Fibroblast of lung (primary cell): ENCODE results near the gene GLRA2. TPM values are rescaled to one million over a fixed set of nuclear protein-coding genes. Genes with fewer than 3 reads are reported as not detected.
A peak's percentile ranks its signal among the peaks of the same experiment; 100 is the strongest.

Experiments used
- DNase-seq, 2 donors: peaks; one replicate each; pipeline versions ENCODE4 v3.0.0 to v3.0.0-alpha.2; 2010; ENCODE audit warnings: low read depth in 2 of 2
- H2AFZ ChIP-seq: 2 replicates; pipeline ENCODE4 v1.5.1; 2012; ENCODE audit warnings: low read length, control low read depth, inconsistent platforms
- H3K27ac ChIP-seq: 2 replicates; pipeline ENCODE4 v1.5.1; 2011; ENCODE audit warnings: low read length, control low read depth; ENCODE audit not compliant: insufficient read depth
- H3K27me3 ChIP-seq: 2 replicates; pipeline ENCODE4 v1.5.1; 2011; ENCODE audit warnings: mild to moderate bottlenecking, low read length; ENCODE audit not compliant: control insufficient read depth, insufficient read depth
- H3K36me3 ChIP-seq: 2 replicates; pipeline ENCODE4 v1.5.1; 2011; ENCODE audit warnings: low read length; ENCODE audit not compliant: control insufficient read depth, insufficient read depth
- H3K4me1 ChIP-seq: 2 replicates; pipeline ENCODE4 v1.5.1; 2011; ENCODE audit warnings: low read length; ENCODE audit not compliant: control insufficient read depth, insufficient read depth; ENCODE audit errors: extremely low read depth
- H3K4me2 ChIP-seq: 2 replicates; pipeline ENCODE4 v1.5.1; 2011; ENCODE audit warnings: low read length, control low read depth; ENCODE audit not compliant: insufficient read depth; ENCODE audit errors: extremely low read depth
- H3K4me3 ChIP-seq, 4 experiments: fragments of 200-600 bp in 1 of 4; sonication (generic) in 1 of 4; replicated peaks in 1 of 4; 2 replicates each; pipeline ENCODE4 v1.5.1; 2011 to 2016; ENCODE audit warnings: low read length in 4 of 4, low read depth in 3 of 4, mild to moderate bottlenecking in 3 of 4, control low read depth in 2 of 4, inconsistent platforms in 1 of 4, mixed read lengths in 1 of 4; ENCODE audit not compliant: insufficient read depth in 1 of 4; ENCODE audit errors: control extremely low read depth in 1 of 4
- H3K79me2 ChIP-seq: 2 replicates; pipeline ENCODE4 v1.5.1; 2012; ENCODE audit warnings: mild to moderate bottlenecking, low read length, inconsistent platforms; ENCODE audit not compliant: control insufficient read depth, insufficient read depth
- H3K9ac ChIP-seq: 2 replicates; pipeline ENCODE4 v1.5.1; 2011; ENCODE audit warnings: mild to moderate bottlenecking, low read length, control low read depth; ENCODE audit not compliant: insufficient read depth
- H3K9me3 ChIP-seq: 2 replicates; pipeline ENCODE4 v1.5.1; 2012; ENCODE audit warnings: low read depth, low read length; ENCODE audit not compliant: control insufficient read depth, insufficient read depth
- H4K20me1 ChIP-seq: 2 replicates; pipeline ENCODE4 v1.5.1; 2011; ENCODE audit warnings: low read length; ENCODE audit not compliant: control insufficient read depth, insufficient read depth; ENCODE audit errors: extremely low read depth
- EZH2 ChIP-seq: IDR thresholded peaks from 2 replicates; pipeline ENCODE4 v1.5.1; 2012; ENCODE audit warnings: low read length, control low read depth, mild to moderate bottlenecking; ENCODE audit errors: missing control alignments
- polyA plus RNA-seq, 2 donors: library from polyadenylated mRNA; depleted of rRNA in 1 of 2; stranded (reverse) in 1 of 2; unstranded in 1 of 2; fragments of >200 nt; gene quantifications; 2 replicates each; pipeline ENCODE4 v1.2.1, GENCODE V29; 2011 to 2012; ENCODE audit warnings: missing spikeins in 1 of 2
- total RNA-seq: library from RNA; depleted of rRNA; stranded (reverse); fragments of >200 nt; gene quantifications from 2 replicates; pipeline ENCODE4 v1.2.1, GENCODE V29; 2014
- TF ChIP-seq, protein P1 (sequence below), 2 donors: IDR thresholded peaks in 1 of 2; conservative IDR thresholded peaks in 1 of 2; 1 replicate in 1 of 2; 2 replicates in 1 of 2; pipeline ENCODE4 v1.5.1; 2011 to 2012; ENCODE audit warnings: low read length in 2 of 2, control low read depth in 1 of 2, inconsistent platforms in 1 of 2, low read depth in 1 of 2, mild to moderate bottlenecking in 1 of 2

Gene GLRA2
- total and polyA plus RNA-seq, 2 donors (not counting 1 experiment from before 2014, with no cell fraction given), result not detected

- Histone ChIP-seq H4K20me1 (no peaks in the 10 kb centered on the region), H3K4me1 (no peaks in the 10 kb centered on the region), H3K79me2 (no peaks in the 10 kb centered on the region), H3K9ac (no peak overlapping the region), H3K4me3 (no peak overlapping the region), H3K27me3 (no peaks in the 10 kb centered on the region), H3K27ac (no peak overlapping the region), H3K9me3 (no peaks in the 10 kb centered on the region), H3K36me3 (no peaks in the 10 kb centered on the region), H2AFZ (no peak overlapping the region), H3K4me2 (no peak overlapping the region)
- no peak for DNase-seq
- TF ChIP-seq, protein P1, sequence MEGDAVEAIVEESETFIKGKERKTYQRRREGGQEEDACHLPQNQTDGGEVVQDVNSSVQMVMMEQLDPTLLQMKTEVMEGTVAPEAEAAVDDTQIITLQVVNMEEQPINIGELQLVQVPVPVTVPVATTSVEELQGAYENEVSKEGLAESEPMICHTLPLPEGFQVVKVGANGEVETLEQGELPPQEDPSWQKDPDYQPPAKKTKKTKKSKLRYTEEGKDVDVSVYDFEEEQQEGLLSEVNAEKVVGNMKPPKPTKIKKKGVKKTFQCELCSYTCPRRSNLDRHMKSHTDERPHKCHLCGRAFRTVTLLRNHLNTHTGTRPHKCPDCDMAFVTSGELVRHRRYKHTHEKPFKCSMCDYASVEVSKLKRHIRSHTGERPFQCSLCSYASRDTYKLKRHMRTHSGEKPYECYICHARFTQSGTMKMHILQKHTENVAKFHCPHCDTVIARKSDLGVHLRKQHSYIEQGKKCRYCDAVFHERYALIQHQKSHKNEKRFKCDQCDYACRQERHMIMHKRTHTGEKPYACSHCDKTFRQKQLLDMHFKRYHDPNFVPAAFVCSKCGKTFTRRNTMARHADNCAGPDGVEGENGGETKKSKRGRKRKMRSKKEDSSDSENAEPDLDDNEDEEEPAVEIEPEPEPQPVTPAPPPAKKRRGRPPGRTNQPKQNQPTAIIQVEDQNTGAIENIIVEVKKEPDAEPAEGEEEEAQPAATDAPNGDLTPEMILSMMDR (conservative IDR thresholded peaks at IDR 0.05 in 1 of 2, IDR thresholded peaks at IDR 0.05 in 1 of 2; ENCODE audit: low read depth in 1 of 2, low read length in 2 of 2), result no peak
- TF ChIP-seq EZH2, result no peak
Observed at GRCh38 chrX:14508025-14508690, 21.2 kb upstream of the GLRA2 start.

- no peak overlapping the region for H3K9ac ChIP-seq
- no peaks in the 10 kb centered on the region for H3K4me1 ChIP-seq
- H3K27me3 ChIP-seq, result no peaks in the 10 kb centered on the region
- no peak for DNase-seq
- H3K4me3 ChIP-seq, result no peak overlapping the region
- TF ChIP-seq, protein P1 (conservative IDR thresholded peaks at IDR 0.05 in 1 of 2, IDR thresholded peaks at IDR 0.05 in 1 of 2; ENCODE audit: low read depth in 1 of 2, low read length in 2 of 2), result no peak
- no peak for TF ChIP-seq EZH2
- no peak overlapping the region for H2AFZ ChIP-seq
- no peak overlapping the region for H3K27ac ChIP-seq
- H4K20me1 ChIP-seq, result no peaks in the 10 kb centered on the region
- no peak overlapping the region for H3K4me2 ChIP-seq
- no peaks in the 10 kb centered on the region for H3K36me3 ChIP-seq
- no peaks in the 10 kb centered on the region for H3K9me3 ChIP-seq
- H3K79me2 ChIP-seq, result no peaks in the 10 kb centered on the region
Observed at GRCh38 chrX:14509325-14510057, 19.8 kb upstream of the GLRA2 start.

GRCh38 chrX:14528629-14529289 lies 577 bp upstream of the GLRA2 start:
- Histone ChIP-seq H3K4me2 (no peak overlapping the region), H3K9me3 (no peaks in the 10 kb centered on the region), H3K36me3 (no peaks in the 10 kb centered on the region), H2AFZ (no peak overlapping the region), H3K9ac (no peak overlapping the region), H3K27me3 (no peaks in the 10 kb centered on the region), H4K20me1 (no peaks in the 10 kb centered on the region), H3K4me3 (peak overlapping the region in 1 of 4 experiments; percentile 28), H3K27ac (no peak overlapping the region), H3K79me2 (no peaks in the 10 kb centered on the region), H3K4me1 (no peaks in the 10 kb centered on the region)
- peak in 1 of 2 donors; percentile 55 for DNase-seq
- TF ChIP-seq EZH2, result no peak
- TF ChIP-seq, protein P1 (conservative IDR thresholded peaks at IDR 0.05 in 1 of 2, IDR thresholded peaks at IDR 0.05 in 1 of 2; ENCODE audit: low read depth in 1 of 2, low read length in 2 of 2), result peak; percentile 29 to 42
